ENCODE measurements around the gene EMILIN3.

Gene EMILIN3

GRCh38 chr20:41347523-41348429 is 18.8 kb downstream of the EMILIN3 start:
- DNase-seq (ENCODE audit: low read depth in 4 of 4, low spot score in 1 of 4) = no peak

- DNase-seq (ENCODE audit: low read depth in 4 of 4, low spot score in 1 of 4) = no peak
Observed at GRCh38 chr20:41345729-41346067, 20.9 kb downstream of the EMILIN3 start.

GRCh38 chr20:41344938-41345728 is 21.5 kb downstream of the EMILIN3 start:
- DNase-seq (ENCODE audit: low read depth in 4 of 4, low spot score in 1 of 4) = no peak

GRCh38 chr20:41344477-41344876 is 22.1 kb downstream of the EMILIN3 start:
- DNase-seq (ENCODE audit: low read depth in 4 of 4, low spot score in 1 of 4) = no peak

GRCh38 chr20:41342474-41343464 is 23.8 kb downstream of the EMILIN3 start:
- DNase-seq (ENCODE audit: low read depth in 4 of 4, low spot score in 1 of 4) = no peak

- peak in 3 of 4 experiments; percentile 32 to 61 (median 42) for DNase-seq (ENCODE audit: low read depth in 4 of 4, low spot score in 1 of 4)
Observed at GRCh38 chr20:41340327-41341055, 26.1 kb downstream of the EMILIN3 start, which contains the start of gene LPIN3. TSS of gene LPIN3 (plus strand) at chr20:41340821. CDS start at chr20:41345804, 4,983 bp downstream.

- peak; percentile 70 to 86 (median 76) for DNase-seq (ENCODE audit: low read depth in 4 of 4, low spot score in 1 of 4)
Observed at GRCh38 chr20:41339957-41340326, 26.7 kb downstream of the EMILIN3 start.

GRCh38 chr20:41336711-41337492 is 29.7 kb downstream of the EMILIN3 start:
- no peak for DNase-seq (ENCODE audit: low read depth in 4 of 4, low spot score in 1 of 4)

GRCh38 chr20:41335591-41335990 is 31.0 kb downstream of the EMILIN3 start:
- DNase-seq (ENCODE audit: low read depth in 4 of 4, low spot score in 1 of 4) = no peak

GRCh38 chr20:41334443-41335421 is 31.9 kb downstream of the EMILIN3 start:
- DNase-seq (ENCODE audit: low read depth in 4 of 4, low spot score in 1 of 4) = no peak

- DNase-seq (ENCODE audit: low read depth in 4 of 4, low spot score in 1 of 4) = no peak
Observed at GRCh38 chr20:41334036-41334435, 32.6 kb downstream of the EMILIN3 start.

GRCh38 chr20:41331731-41332130 is 34.9 kb downstream of the EMILIN3 start:
- no peak for DNase-seq (ENCODE audit: low read depth in 4 of 4, low spot score in 1 of 4)

GRCh38 chr20:41330941-41331340 is 35.7 kb downstream of the EMILIN3 start:
- no peak for DNase-seq (ENCODE audit: low read depth in 4 of 4, low spot score in 1 of 4)

- DNase-seq (ENCODE audit: low read depth in 4 of 4, low spot score in 1 of 4) = no peak
Observed at GRCh38 chr20:41330343-41330720, 36.3 kb downstream of the EMILIN3 start.

GRCh38 chr20:41329435-41330342 is 36.9 kb downstream of the EMILIN3 start:
- DNase-seq (ENCODE audit: low read depth in 4 of 4, low spot score in 1 of 4) = peak in 3 of 4 experiments; percentile 37 to 43 (median 41)

GRCh38 chr20:41327178-41327577 is 39.4 kb downstream of the EMILIN3 start:
- DNase-seq (ENCODE audit: low read depth in 4 of 4, low spot score in 1 of 4) = no peak

GRCh38 chr20:41320976-41321375 is 45.6 kb downstream of the EMILIN3 start:
- DNase-seq (ENCODE audit: low read depth in 4 of 4, low spot score in 1 of 4) = no peak
